ENCODE data around the gene NUTF2.

NUTF2 gene

DNA sequence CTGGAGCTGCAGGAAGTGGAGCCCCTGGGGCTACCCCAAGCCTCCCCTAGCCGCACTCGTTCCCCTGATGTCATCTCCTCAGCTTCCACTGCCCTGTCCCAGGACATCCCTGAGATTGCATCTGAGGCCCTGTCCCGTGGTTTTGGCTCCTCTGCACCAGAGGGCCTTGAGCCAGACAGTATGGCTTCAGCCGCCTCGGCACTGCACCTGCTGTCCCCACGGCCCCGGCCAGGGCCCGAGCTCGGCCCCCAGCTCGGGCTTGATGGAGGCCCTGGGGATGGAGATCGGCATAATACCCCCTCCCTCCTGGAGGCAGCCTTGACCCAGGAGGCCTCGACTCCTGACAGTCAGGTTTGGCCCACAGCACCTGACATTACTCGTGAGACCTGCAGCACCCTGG is 33.9 kb downstream of the NUTF2 start:
- no peak overlapping the region for H3K27ac ChIP-seq (ENCODE audit: low read depth, low read length)
- H3K4me3 ChIP-seq (ENCODE audit: low read depth in 1 of 2, low read length in 2 of 2) = no peak overlapping the region
- H3K9ac ChIP-seq (ENCODE audit: low read length) = no peak overlapping the region
- peaks cover 6% of the 10 kb centered on the region for H3K4me1 ChIP-seq (ENCODE audit: insufficient read depth, low read length)
- no peaks in the 10 kb centered on the region for H3K27me3 ChIP-seq (ENCODE audit: control insufficient read depth in 1 of 2, insufficient read depth in 2 of 2, low read length in 2 of 2)
- H3K9me3 ChIP-seq (ENCODE audit: low read length) = no peaks in the 10 kb centered on the region
- H3K36me3 ChIP-seq (ENCODE audit: insufficient read depth, low read length) = peaks cover 79% of the 10 kb centered on the region

DNA sequence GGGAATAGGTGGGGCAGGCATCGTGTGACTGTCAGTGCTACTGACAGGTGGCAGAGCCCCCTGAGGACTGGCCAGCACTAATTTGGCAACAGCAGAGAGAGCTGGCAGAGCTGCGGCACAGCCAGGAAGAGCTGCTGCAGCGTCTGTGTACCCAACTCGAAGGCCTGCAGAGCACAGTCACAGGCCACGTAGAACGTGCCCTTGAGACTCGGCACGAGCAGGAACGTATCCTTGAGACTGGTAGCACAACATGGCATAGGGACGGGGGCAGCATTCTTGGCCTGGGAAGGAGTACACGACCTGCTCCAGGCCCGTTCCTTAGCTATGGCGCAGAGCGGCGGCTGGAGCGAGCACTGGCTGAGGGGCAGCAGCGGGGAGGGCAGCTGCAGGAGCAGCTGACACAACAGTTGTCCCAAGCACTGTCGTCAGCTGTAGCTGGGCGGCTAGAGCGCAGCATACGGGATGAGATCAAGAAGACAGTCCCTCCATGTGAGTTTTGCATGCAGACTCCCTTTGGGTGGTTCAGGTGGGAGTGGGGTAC is 35.0 kb downstream of the NUTF2 start:
- no peaks in the 10 kb centered on the region for H3K27me3 ChIP-seq (ENCODE audit: control insufficient read depth in 1 of 2, insufficient read depth in 2 of 2, low read length in 2 of 2)
- H3K4me3 ChIP-seq (ENCODE audit: low read depth in 1 of 2, low read length in 2 of 2) = no peak overlapping the region
- H3K9ac ChIP-seq (ENCODE audit: low read length) = no peak overlapping the region
- no peak overlapping the region for H3K27ac ChIP-seq (ENCODE audit: low read depth, low read length)
- H3K9me3 ChIP-seq (ENCODE audit: low read length) = no peaks in the 10 kb centered on the region
- peaks cover 4% of the 10 kb centered on the region for H3K4me1 ChIP-seq (ENCODE audit: insufficient read depth, low read length)
- peaks cover 73% of the 10 kb centered on the region for H3K36me3 ChIP-seq (ENCODE audit: insufficient read depth, low read length)

DNA sequence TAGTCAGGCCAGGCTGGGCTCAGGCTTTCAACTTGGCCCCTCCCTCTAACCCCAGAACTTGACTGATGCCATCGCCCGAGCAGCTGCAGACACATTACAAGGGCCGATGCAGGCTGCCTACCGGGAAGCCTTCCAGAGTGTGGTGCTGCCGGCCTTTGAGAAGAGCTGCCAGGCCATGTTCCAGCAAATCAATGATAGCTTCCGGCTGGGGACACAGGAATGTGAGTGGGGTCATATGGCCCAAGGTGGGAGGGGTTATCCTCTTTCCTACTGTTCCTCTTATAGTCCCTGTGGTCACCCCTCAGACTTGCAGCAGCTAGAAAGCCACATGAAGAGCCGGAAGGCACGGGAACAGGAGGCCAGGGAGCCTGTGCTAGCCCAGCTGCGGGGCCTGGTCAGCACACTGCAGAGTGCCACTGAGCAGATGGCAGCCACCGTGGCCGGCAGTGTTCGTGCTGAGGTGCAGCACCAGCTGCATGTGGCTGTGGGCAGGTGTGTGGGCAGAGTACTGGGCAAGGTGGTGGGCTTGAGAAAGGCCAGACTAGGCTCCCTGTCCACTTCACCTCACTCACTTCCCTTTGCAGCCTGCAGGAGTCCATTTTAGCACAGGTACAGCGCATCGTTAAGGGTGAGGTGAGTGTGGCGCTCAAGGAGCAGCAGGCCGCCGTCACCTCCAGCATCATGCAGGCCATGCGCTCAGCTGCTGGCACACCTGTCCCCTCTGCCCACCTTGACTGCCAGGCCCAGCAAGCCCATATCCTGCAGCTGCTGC is 35.8 kb downstream of the NUTF2 start:
- peaks cover 64% of the 10 kb centered on the region for H3K36me3 ChIP-seq (ENCODE audit: insufficient read depth, low read length)
- H3K27me3 ChIP-seq (ENCODE audit: control insufficient read depth in 1 of 2, insufficient read depth in 2 of 2, low read length in 2 of 2) = no peaks in the 10 kb centered on the region
- no peak overlapping the region for H3K27ac ChIP-seq (ENCODE audit: low read depth, low read length)
- H3K4me1 ChIP-seq (ENCODE audit: insufficient read depth, low read length) = peaks cover 4% of the 10 kb centered on the region
- H3K9me3 ChIP-seq (ENCODE audit: low read length) = no peaks in the 10 kb centered on the region
- H3K4me3 ChIP-seq (ENCODE audit: low read depth in 1 of 2, low read length in 2 of 2) = no peak overlapping the region
- H3K9ac ChIP-seq (ENCODE audit: low read length) = no peak overlapping the region

DNA sequence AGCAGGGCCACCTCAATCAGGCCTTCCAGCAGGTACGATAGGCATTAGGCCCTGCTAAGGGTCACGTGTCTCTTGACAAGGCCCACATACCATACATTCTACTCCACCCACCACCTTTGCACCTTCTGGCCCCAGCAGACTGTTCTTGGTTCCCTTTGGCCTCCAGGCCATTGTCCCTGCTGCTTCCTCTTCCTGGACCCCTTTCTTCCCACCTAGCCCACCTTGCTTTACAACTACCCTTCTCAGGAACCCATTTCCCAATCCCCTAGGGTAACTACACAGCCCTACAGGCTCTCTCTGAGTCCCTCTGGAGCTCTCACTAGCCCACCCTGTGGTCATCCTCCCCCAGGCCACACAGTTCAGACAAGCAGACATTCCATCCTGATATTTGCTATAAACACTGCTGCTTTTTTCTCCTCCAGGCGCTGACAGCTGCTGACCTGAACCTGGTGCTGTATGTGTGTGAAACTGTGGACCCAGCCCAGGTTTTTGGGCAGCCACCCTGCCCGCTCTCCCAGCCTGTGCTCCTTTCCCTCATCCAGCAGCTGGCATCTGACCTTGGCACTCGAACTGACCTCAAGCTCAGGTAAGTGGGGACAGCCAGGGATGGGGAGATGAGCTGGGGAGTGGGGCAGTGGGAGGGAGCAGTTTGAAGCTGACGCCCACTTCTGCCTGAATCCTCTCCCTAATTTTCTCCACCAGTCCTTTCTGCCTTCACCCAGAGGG is 36.6 kb downstream of the NUTF2 start:
- H3K4me3 ChIP-seq (ENCODE audit: low read depth in 1 of 2, low read length in 2 of 2) = no peak overlapping the region
- H3K27ac ChIP-seq (ENCODE audit: low read depth, low read length) = no peak overlapping the region
- peaks cover 57% of the 10 kb centered on the region for H3K36me3 ChIP-seq (ENCODE audit: insufficient read depth, low read length)
- H3K27me3 ChIP-seq (ENCODE audit: control insufficient read depth in 1 of 2, insufficient read depth in 2 of 2, low read length in 2 of 2) = no peaks in the 10 kb centered on the region
- no peaks in the 10 kb centered on the region for H3K9me3 ChIP-seq (ENCODE audit: low read length)
- H3K4me1 ChIP-seq (ENCODE audit: insufficient read depth, low read length) = peaks cover 4% of the 10 kb centered on the region
- no peak overlapping the region for H3K9ac ChIP-seq (ENCODE audit: low read length)

DNA sequence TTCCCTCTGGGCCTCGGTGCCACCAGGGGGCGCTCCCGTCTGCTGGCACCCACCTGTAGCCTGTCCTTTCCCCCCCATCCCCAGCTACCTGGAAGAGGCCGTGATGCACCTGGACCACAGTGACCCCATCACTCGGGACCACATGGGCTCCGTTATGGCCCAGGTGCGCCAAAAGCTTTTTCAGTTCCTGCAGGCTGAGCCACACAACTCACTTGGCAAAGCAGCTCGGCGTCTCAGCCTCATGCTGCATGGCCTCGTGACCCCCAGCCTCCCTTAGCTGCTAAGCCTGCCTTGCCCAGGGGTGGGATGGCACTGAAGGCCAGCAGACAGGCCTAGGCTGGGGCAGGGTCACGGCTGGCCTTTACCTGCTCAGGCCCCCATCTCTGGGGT is 37.1 kb downstream of the NUTF2 start:
- Histone ChIP-seq H3K36me3 (ENCODE audit: insufficient read depth, low read length) (peaks cover 51% of the 10 kb centered on the region), H3K27me3 (ENCODE audit: control insufficient read depth in 1 of 2, insufficient read depth in 2 of 2, low read length in 2 of 2) (no peaks in the 10 kb centered on the region), H3K27ac (ENCODE audit: low read depth, low read length) (no peak overlapping the region), H3K4me1 (ENCODE audit: insufficient read depth, low read length) (peaks cover 4% of the 10 kb centered on the region), H3K9ac (ENCODE audit: low read length) (no peak overlapping the region), H3K4me3 (ENCODE audit: low read depth in 1 of 2, low read length in 2 of 2) (no peak overlapping the region), H3K9me3 (ENCODE audit: low read length) (no peaks in the 10 kb centered on the region)

DNA sequence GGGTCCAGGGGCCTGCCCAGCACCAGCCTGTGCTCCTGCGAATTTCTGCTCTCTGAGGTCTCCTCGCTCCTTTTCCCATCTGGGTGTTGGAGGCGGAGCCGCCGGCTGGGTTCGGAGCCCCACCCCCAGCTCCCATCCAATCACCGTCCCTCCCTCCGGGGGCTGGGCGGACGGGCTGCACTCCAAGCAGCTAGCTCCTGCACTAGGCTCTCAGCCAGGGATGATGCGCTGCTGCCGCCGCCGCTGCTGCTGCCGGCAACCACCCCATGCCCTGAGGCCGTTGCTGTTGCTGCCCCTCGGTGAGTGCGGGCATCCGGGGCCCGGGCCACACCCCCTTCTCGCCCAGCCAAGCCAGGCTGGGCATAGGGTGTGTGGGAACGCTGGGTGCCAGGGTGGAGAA is 38.0 kb downstream of the NUTF2 start, which contains the start of gene NRN1L:
Gene NRN1L, plus strand, starts transcription at position 202 of the 400 bp plus-strand sequence. Its CDS starts 19 bp downstream, at position 221.
- Histone ChIP-seq H3K27me3 (ENCODE audit: control insufficient read depth in 1 of 2, insufficient read depth in 2 of 2, low read length in 2 of 2) (no peaks in the 10 kb centered on the region), H3K4me3 (ENCODE audit: low read depth in 1 of 2, low read length in 2 of 2) (no peak within 1 kb of the TSS), H3K9me3 (ENCODE audit: low read length) (no peaks in the 10 kb centered on the region), H3K27ac (ENCODE audit: low read depth, low read length) (no peak within 1 kb of the TSS), H3K4me1 (ENCODE audit: insufficient read depth, low read length) (peaks cover 4% of the 10 kb centered on the region), H3K36me3 (ENCODE audit: insufficient read depth, low read length) (peaks cover 43% of the 10 kb centered on the region), H3K9ac (ENCODE audit: low read length) (no peak within 1 kb of the TSS)

DNA sequence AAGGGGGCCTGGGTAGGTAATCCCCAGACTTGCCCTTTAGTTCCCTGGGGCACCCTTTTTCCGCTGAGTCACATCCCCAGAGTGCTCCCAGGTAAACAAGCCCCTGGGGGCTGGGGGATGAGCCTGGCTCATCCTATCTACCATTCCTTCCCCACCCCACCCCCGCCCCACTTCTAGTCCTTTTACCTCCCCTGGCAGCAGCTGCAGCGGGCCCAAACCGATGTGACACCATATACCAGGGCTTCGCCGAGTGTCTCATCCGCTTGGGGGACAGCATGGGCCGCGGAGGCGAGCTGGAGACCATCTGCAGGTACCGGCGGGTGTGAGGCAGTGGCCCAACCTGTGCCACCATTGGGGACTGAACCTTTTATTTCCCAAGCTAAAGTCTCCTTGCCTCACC is 38.8 kb downstream of the NUTF2 start:
- Histone ChIP-seq H3K4me1 (ENCODE audit: insufficient read depth, low read length) (peaks cover 4% of the 10 kb centered on the region), H3K4me3 (ENCODE audit: low read depth in 1 of 2, low read length in 2 of 2) (no peak overlapping the region), H3K9me3 (ENCODE audit: low read length) (no peaks in the 10 kb centered on the region), H3K27ac (ENCODE audit: low read depth, low read length) (no peak overlapping the region), H3K36me3 (ENCODE audit: insufficient read depth, low read length) (peaks cover 34% of the 10 kb centered on the region), H3K27me3 (ENCODE audit: control insufficient read depth in 1 of 2, insufficient read depth in 2 of 2, low read length in 2 of 2) (no peaks in the 10 kb centered on the region), H3K9ac (ENCODE audit: low read length) (no peak overlapping the region)

DNA sequence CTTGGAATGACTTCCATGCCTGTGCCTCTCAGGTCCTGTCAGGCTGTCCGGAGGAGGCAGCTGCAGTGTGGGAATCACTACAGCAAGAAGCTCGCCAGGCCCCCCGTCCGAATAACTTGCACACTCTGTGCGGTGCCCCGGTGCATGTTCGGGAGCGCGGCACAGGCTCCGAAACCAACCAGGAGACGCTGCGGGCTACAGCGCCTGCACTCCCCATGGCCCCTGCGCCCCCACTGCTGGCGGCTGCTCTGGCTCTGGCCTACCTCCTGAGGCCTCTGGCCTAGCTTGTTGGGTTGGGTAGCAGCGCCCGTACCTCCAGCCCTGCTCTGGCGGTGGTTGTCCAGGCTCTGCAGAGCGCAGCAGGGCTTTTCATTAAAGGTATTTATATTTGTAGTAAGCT is 39.2 kb downstream of the NUTF2 start:
- no peak overlapping the region for H3K9ac ChIP-seq (ENCODE audit: low read length)
- H3K4me3 ChIP-seq (ENCODE audit: low read depth in 1 of 2, low read length in 2 of 2) = no peak overlapping the region
- peaks cover 4% of the 10 kb centered on the region for H3K4me1 ChIP-seq (ENCODE audit: insufficient read depth, low read length)
- peaks cover 30% of the 10 kb centered on the region for H3K36me3 ChIP-seq (ENCODE audit: insufficient read depth, low read length)
- no peak overlapping the region for H3K27ac ChIP-seq (ENCODE audit: low read depth, low read length)
- no peaks in the 10 kb centered on the region for H3K27me3 ChIP-seq (ENCODE audit: control insufficient read depth in 1 of 2, insufficient read depth in 2 of 2, low read length in 2 of 2)
- no peaks in the 10 kb centered on the region for H3K9me3 ChIP-seq (ENCODE audit: low read length)

DNA sequence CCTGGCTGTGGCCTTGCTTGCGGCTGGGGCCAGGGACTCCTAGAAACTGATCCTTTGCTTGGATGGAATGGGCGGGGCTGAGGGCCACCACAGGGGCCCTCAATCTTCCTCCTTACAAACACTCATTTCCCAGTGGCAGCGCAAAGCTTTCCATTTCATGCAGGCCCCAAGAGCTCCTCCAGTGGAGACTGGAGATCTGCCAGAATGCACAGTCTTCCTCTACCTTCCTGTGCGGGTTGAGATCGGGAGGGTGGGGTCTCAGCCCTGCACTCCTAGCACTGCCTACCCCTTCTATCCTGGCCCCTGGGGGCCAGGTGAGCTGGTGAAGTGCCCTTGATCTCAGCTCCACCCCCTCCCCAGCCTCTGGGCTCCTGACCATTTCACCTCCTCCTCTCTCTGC is 39.7 kb downstream of the NUTF2 start:
- Histone ChIP-seq H3K9ac (ENCODE audit: low read length) (no peak overlapping the region), H3K4me1 (ENCODE audit: insufficient read depth, low read length) (peaks cover 4% of the 10 kb centered on the region), H3K27me3 (ENCODE audit: control insufficient read depth in 1 of 2, insufficient read depth in 2 of 2, low read length in 2 of 2) (no peaks in the 10 kb centered on the region), H3K4me3 (ENCODE audit: low read depth in 1 of 2, low read length in 2 of 2) (no peak overlapping the region), H3K9me3 (ENCODE audit: low read length) (no peaks in the 10 kb centered on the region), H3K27ac (ENCODE audit: low read depth, low read length) (no peak overlapping the region), H3K36me3 (ENCODE audit: insufficient read depth, low read length) (peaks cover 26% of the 10 kb centered on the region)

DNA sequence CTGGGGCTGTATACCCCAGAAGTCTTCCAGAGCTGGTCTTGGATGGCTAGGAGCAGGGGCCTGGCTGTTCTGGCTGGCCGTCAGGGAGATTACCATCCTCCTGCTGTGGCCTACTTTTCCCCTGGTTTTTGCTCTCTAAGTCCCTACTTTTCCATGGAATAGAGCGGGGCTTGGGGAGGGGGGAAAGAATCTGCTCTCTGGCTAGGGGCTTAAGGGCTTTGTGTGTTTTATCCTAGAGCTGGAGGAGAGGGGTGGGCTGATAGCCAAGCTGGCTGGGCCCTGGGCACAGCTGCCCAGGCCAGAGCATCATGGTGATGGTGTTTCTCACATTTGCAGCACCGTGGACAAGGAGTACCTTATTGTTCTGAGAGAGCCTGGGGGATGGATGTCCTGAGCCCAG is 41.6 kb downstream of the NUTF2 start:
- H3K27ac ChIP-seq (ENCODE audit: low read depth, low read length) = no peak overlapping the region

DNA sequence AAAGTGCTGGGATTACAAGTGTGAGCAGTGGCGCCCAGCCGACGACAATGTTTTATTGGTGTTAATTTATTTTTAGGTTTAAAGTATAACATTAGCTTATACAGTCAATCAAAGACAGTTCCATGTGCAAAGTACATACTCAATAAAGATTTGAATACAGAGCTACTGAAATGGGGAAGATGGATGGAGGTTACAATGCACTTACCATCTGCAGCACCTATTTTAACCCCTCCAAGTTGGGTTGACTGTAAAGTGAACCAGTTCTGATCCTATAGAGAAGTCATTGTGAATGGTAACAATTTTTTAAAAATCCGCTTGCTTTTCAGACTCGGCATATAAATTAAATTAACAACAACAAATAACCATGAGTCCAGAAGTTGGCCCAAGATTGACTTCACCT is 45.6 kb downstream of the NUTF2 start:
- Histone ChIP-seq H3K9ac (ENCODE audit: low read length) (peak overlapping the region; percentile 57), H3K36me3 (ENCODE audit: insufficient read depth, low read length) (no peaks in the 10 kb centered on the region), H3K9me3 (ENCODE audit: low read length) (no peaks in the 10 kb centered on the region), H3K27ac (ENCODE audit: low read depth, low read length) (peak overlapping the region; percentile 63), H3K27me3 (ENCODE audit: control insufficient read depth in 1 of 2, insufficient read depth in 2 of 2, low read length in 2 of 2) (no peaks in the 10 kb centered on the region), H3K4me1 (ENCODE audit: insufficient read depth, low read length) (peaks cover 20% of the 10 kb centered on the region), H3K4me3 (ENCODE audit: low read depth in 1 of 2, low read length in 2 of 2) (peak overlapping the region in 1 of 2 donors; percentile 63)

More for the DNA sequence above, 41.6 kb downstream of the NUTF2 start:
- Histone ChIP-seq H3K27me3 (ENCODE audit: control insufficient read depth in 1 of 2, insufficient read depth in 2 of 2, low read length in 2 of 2) (no peaks in the 10 kb centered on the region), H3K36me3 (ENCODE audit: insufficient read depth, low read length) (peaks cover 6% of the 10 kb centered on the region), H3K4me3 (ENCODE audit: low read depth in 1 of 2, low read length in 2 of 2) (no peak overlapping the region), H3K9ac (ENCODE audit: low read length) (no peak overlapping the region), H3K9me3 (ENCODE audit: low read length) (no peaks in the 10 kb centered on the region), H3K4me1 (ENCODE audit: insufficient read depth, low read length) (peaks cover 4% of the 10 kb centered on the region)
